GM21447 (cell line): ENCODE data around the gene PTCH2.
"Not testable (repeated sequence)": the region's sequence is repeated elsewhere in the genome, so short reads cannot be mapped to it uniquely, and the experiment has no call there.

Experiments used
- ATAC-seq: cut with Tn5 transposase; IDR thresholded peaks from one replicate; pipeline ENCODE4 v1.9.1; 2021; ENCODE audit not compliant: unreplicated experiment

The PTCH2 gene

DNA sequence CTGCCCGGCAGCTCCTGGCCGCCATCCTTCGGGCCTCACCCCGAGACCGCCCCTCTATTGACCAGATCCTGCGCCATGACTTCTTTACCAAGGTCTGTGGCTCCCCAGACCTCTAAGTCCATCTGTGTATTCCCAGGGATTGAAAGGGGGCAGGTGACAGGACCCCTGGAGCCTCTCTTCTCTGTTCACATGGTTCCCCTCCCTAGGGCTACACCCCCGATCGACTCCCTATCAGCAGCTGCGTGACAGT, 40.1 kb downstream of the PTCH2 start:
- ATAC-seq = no peak

DNA sequence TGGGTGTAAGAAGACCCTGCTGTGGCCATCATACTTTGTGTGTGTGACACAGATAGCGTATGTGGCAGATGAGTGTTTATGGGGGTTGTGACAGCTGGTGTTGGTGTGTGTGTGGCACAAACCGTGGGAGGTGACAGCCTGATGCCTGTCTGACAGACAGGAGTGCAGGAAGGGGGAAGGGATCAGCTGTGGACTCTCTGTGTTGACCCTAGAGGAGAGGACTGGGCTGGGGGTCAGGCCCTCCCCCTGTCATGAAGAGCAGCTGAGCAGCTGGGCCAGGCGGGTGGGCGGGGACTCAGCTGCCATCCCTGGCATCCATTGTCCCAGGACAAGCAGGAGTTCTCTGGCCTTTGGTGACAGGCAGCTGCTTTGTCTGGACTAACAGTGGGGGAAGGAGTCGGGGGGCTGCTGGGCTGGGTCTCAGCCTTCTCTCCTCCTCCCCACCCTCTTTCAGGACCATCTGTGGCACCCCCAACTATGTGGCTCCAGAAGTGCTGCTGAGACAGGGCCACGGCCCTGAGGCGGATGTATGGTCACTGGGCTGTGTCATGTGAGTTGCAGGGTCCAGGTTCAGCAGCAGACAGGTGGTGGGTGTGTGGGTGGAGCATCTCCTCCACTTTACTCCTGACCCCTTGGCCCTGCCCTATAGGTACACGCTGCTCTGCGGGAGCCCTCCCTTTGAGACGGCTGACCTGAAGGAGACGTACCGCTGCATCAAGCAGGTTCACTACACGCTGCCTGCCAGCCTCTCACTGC, 40.6 kb downstream of the PTCH2 start:
- ATAC-seq = no peak

DNA sequence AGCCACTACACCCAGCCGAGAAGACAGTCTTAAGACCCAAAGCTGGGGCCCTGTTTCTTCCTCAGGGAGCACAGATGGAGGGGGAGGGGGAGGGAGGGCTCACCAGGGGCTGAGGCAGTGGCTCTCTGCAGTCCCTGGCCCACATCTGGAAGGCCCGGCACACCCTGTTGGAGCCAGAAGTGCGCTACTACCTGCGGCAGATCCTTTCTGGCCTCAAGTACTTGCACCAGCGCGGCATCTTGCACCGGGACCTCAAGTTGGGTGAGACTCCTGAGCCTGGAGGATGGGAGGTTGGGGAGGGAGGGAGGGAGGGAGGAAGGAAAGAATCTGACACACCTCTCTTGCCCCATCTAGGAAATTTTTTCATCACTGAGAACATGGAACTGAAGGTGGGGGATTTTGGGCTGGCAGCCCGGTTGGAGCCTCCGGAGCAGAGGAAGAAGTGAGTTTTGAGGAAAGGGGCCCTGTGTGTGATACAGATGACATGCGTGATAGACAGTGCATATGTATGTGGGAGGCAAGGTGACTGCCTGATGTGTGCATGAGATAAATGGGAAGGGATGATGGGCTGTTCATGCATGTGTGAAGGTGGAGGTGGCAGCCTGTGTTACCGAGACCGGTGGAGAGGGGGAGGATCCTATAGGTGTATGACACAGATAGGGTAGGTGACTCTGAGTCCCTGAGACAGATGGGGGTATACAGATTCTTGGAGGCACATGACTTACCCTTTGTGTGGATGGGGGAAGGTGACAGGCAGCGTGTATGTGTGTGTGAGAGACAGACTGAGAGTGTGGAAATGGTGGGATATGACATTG, 41.4 kb downstream of the PTCH2 start:
- ATAC-seq = no peak

DNA sequence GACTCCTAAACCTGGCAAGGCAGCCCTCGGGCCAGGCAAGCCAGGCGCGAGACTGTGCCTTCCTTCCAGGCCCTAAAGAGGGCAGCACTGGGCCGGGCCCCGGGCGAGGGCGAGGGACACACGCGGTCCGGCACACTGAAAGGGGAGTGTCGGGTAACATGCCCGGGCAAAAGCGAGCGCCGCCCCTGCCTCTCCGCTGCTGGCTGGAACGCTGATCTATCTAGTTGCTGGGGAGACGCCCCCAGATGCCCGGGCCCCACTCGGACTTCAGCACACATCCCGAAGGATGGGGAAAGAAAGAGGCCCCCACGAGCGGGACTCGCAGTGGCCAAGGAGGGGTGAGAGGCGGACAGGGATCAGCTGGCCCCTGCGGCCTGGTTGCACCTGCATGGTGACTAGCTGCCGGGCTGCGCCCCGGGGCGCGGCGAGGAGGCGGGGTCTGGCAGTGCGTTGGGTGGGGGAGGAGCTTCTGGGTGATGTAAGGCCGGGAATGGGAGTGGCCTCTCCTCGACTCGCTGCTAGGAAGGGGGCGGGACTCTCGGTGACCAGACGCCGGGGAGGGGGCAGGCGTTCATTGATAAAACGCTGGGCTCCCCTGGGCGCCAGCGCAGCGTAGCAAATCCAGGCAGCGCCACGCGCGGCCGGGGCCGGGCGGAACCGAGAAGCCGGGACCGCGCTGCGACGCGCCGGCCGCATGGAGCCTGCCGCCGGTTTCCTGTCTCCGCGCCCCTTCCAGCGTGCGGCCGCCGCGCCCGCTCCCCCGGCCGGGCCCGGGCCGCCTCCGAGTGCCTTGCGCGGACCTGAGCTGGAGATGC, 43.1 kb downstream of the PTCH2 start, which contains the start of gene PLK3:
TSS of gene PLK3 (plus strand) at position 608 of the 815 bp plus-strand sequence. CDS start at position 695, 87 bp downstream.
- ATAC-seq = peak; percentile 80

- no peak for ATAC-seq
Observed at GRCh38 chr1:44798481-44799365, 44.3 kb downstream of the PTCH2 start.

DNA sequence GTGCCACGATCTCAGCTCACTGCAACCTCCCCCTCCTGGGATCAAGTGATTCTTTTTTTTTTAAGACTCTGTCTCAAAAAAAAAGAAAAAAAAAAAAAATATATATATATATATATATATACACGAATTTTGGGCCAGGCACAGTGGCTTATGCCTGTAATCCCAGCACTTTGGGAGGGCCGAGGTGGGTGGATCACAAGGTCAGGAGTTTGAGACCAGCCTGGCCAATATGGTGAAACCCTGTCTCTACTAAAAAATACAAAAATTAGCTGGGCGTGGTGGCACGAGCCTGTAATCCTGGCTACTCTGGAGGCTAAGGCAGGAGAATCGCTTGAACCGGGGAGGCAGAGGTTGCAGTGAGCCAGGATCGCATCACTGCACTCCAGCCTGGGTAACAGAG, 45.2 kb downstream of the PTCH2 start:
- not testable (repeated sequence) for ATAC-seq

GRCh38 chr1:44792736-44793502, 50.1 kb downstream of the PTCH2 start:
- ATAC-seq = no peak

DNA sequence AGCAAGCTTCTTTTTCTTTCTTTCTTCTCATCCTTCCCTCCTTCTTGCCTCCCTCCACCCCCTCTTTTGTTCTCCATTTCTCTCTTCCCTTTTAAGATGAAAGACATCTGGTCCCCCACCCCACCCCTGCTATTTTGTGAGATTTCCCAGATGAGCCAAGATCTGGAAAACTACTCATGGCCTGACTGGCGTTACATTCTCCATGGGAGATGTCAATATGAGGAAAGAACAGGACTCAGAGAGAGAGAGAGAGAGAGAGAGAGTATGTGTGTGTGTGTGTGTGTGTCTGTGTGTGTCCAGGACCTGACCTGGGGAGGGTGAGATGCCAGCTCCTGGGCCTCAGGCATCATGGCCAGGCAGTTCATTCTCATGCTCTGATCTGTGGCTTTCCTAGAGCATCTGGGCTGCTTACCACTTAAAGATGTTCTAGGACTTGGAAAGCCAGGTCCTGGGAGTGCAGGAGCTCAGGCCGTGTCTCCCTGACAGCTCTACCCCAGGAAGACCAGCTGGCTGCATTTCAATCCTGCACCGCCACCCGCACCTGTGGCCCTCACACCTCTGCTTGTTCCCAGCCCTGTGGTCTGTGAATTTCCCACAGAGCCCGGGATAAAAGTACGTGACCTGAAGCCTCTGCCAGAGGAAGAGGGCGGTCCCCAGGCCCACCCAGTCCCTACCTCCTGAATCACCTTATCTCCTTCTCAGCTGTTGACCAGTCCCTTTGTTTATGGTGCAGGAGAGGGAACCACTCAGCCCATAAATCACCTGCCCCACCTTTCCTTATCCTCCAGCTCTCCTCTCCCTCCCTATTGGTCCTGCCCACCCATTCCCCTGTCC, 51.9 kb downstream of the PTCH2 start:
- ATAC-seq = no peak

- ATAC-seq = no peak
Observed at GRCh38 chr1:44788120-44788860, 54.8 kb downstream of the PTCH2 start, which contains the start of gene BEST4. Gene BEST4 (minus strand): TSS chr1:44788170. CDS start chr1:44787705, 465 bp downstream.

DNA sequence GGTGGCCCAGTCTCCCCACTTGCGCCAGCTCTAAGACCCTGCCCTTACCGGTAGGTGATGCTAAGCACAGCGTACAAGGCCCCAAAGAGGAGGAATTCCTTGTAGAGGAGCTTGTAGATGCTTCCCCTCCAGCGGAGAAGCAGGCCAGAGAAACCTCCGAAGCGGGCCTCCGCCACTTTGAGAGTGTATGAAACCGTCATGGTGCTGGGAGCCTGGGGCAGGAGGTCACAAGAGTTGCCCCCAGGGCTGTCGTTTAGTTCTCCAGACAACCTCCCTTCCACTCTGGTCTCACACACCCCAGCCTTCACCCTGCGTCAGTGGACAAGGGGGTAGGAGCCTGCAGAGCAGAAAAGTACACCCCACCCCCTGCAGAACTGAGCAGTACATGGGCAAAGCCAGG, 55.5 kb downstream of the PTCH2 start:
- ATAC-seq = no peak

- no peak for ATAC-seq
Observed at GRCh38 chr1:44786841-44787426, 56.1 kb downstream of the PTCH2 start.

GRCh38 chr1:44786138-44786840, 56.8 kb downstream of the PTCH2 start:
- no peak for ATAC-seq

GRCh38 chr1:44785501-44786137, 57.4 kb downstream of the PTCH2 start:
- no peak for ATAC-seq

DNA sequence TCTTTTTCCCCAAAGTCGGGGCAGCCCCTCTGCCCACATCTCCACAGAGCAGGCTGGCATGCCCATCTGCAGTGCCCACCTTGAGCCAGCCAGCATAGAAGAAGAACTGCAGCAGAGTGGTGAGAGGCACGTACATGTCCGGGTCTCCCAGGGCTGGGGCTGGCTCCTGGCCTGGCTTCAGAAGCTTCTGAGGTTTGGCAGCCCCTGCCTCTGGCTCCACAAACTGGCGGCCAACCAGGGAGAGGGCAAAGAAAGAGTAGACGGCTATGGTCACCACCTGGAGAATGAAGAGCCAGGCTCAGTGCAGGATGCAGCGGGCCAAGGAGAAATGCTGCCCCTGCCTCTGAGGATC, 58.0 kb downstream of the PTCH2 start:
- no peak for ATAC-seq

- no peak for ATAC-seq
Observed at GRCh38 chr1:44784094-44785028, 58.7 kb downstream of the PTCH2 start.

- no peak for ATAC-seq
Observed at GRCh38 chr1:44783697-44784093, 59.4 kb downstream of the PTCH2 start.
